NCI-H1930 (cell line): ENCODE data around the gene FDXR.
"Not testable (repeated sequence)": the region's sequence is repeated elsewhere in the genome, so short reads cannot be mapped to it uniquely, and the experiment has no call there.

ENCODE experiments used
- DNase-seq, 2 experiments: peaks; one replicate each; lab custom pipeline; 2025; lab: John Stamatoyannopoulos, UW

FDXR gene

GRCh38 chr17:74871356-74872076 lies 1.3 kb downstream of the FDXR start:
- DNase-seq = no peak

DNA sequence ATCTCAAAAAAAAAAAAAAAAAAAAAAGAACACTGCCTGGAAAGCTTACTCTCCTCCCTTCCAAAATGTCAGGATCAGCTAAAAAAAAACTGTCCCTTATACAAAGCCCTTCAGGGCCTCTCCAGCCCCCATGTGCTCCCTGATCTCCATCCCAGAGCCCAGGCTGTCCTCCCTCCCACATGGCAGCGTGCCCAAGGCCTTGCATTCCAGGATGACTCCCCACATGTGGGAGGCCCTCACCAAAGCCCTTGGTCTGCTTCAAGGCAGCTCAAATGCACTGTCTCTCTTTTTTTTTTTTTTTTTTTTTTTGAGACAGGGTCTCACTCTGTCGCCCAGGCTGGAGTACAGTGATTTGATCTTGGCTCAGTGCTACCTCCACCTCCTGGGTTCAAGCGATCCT lies 2.3 kb downstream of the FDXR start:
- no peak for DNase-seq

GRCh38 chr17:74870028-74870427 lies 2.8 kb downstream of the FDXR start:
- DNase-seq = not testable (repeated sequence)

GRCh38 chr17:74868908-74869255 lies 3.9 kb downstream of the FDXR start:
- no peak for DNase-seq

GRCh38 chr17:74868251-74868907 lies 4.4 kb downstream of the FDXR start:
- DNase-seq = no peak

- DNase-seq = no peak
Observed at GRCh38 chr17:74866198-74866835, 6.5 kb downstream of the FDXR start.

- no peak for DNase-seq
Observed at GRCh38 chr17:74865504-74866197, 7.1 kb downstream of the FDXR start.

DNA sequence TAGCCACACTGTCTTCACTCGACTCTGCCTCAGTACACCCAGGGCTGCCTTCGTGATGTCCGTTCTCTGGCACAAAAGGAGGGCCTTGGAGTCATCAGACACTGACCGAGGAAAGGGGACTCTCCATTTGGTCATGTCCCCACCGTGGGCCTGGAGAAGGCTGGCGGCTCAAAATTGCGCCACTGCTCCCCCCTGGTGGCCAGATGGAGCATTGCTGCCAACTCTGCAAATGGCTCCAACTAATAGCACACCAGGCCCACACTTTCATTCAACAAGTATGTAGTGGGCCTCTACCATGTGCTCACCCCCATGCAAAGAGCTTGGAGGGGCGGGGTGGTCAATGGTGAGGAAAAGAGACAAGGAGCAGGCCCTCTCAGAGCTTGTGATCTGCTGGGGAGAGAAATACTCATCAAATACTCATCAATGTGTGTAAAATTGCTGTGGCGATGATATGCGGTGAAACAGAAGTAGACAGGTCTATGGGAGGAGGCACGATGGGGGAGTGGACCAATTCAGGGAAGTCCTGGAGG lies 7.9 kb downstream of the FDXR start:
- DNase-seq = peak; percentile 45 to 63

DNA sequence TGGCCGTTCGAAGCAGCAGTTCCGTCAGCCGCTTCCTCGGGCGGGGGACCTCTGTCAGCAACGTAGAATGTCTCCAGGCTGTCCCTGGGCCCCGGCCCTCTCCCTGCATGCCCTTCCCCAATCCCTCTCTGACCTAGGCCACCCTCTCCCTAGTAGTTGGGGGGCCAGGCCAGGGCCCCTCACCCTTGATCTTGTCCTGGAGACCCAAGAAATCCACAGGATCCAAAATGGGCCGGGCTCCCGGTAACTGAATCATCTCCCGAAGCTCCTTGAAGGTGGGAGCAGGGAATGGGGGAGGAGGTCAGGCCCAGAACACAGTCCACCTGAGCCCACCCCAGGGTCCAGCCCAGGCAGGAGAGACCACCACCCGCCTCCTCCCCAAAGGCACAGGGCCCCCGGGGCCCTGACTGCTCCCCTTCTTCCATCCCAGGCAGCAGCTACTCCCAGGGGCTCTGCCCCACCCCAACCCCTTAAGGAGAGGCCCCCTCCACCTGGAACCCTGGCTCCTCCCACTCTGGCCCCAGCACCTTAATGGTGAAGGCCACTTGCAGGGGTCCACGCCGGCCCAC lies 8.4 kb downstream of the FDXR start:
- no peak for DNase-seq

DNA sequence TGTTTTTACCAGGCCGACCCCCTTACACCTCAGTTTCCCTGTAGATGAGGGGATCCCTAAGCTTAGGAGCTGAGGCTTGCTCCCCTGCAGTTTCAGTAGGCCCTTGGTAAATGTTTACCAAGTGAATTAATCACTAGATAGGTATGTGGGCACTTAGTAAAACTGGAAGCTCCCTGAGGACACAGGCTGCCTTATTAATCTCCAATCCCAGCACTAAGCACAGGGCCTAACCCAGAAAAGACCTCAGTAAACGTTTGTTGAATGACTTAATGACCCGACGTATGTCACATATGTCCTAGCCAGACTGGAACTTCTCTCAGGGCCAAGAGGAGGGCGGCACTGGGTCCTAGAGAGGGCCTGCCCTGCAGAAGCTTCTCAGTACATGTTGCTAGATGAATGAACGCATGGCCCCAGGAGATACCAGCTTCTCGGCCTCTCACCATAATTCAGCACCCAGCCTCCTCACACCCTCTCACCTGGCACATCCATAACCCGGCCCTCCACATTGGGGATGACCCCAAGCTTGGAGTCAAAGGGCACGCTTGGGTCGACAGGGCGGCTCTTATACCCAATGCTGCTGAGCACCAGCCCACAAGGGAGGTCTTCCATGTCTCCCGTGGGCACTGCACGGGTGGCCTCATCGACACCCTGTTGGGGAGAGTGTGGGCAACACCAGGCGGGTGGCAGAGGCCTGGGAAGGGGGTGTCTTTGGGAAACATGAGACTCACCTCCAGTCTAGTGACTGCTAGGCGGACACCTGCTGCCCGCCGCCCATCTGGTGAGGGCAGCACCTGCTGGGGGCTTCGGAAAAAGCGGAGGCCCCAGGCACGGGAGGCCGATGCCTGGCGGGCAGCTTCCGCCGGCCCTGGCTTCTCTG lies 9.1 kb downstream of the FDXR start:
- no peak for DNase-seq

GRCh38 chr17:74862919-74863318 lies 9.9 kb downstream of the FDXR start:
- no peak for DNase-seq

GRCh38 chr17:74862108-74862901 lies 10.5 kb downstream of the FDXR start:
- peak in 1 of 2 experiments; percentile 53 for DNase-seq

DNA sequence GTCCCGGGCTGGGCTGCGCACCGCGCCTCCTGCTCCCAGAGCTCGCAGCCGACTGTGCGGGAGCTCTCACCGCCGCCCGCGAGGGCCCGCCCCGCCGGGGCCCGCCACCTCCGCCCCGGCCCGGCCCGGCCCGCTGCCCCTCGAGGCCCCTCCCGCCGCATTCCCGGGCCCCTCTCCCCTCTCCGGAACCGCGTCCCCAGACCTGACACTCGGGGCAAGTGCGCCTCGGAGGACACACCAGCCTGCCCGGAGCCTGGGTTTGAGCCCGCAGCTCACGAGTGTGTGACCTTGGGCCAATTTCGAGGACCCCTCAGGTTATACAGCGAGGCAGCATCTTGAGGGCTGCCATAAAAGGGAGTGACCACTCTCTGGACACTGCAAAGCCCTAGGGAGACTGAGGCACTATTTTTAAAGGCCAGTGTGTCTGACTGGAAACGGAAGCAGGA lies 11.1 kb downstream of the FDXR start:
- no peak for DNase-seq

DNA sequence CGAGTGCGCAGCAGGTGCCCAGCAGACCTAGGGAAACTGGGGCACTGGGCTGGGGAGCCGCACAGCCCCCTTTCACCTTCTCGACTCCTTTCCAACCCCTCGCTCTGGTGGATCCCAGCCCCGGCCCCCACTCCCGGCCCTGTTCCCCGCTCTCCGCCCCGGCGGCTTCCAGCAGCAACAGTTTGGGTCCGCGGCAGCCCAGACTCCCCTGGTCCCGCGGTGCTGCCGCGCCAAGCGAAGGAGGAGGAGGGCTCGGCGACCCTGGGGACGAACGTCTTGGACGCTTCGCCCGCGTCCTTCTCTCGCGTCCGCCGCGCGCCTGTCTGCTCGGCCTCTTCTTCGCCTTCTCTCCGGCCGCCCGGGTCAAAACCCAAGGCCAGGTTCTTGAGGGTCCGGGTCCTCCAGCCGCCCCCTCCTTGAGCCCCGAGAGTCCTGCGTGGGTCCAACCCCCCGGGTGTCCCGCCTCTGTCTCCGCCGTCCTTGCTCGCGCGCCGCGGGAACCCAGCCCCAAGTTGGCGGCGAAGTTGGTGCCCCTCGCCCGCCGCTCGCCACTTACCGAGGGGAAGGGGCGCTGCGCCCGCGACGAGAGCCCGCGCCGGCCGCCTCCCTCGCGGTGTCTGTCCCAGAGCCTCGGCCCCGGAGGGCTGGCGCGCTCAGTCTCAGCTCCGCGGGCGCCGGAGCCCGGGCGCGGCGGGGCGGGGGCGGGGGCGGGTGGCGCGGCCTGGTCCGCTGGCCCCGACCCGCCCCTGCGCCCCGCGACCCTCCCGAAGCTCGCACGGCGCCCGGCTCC lies 11.7 kb downstream of the FDXR start:
- no peak for DNase-seq

- no peak for DNase-seq
Observed at GRCh38 chr17:74860229-74860871, 12.4 kb downstream of the FDXR start.

DNA sequence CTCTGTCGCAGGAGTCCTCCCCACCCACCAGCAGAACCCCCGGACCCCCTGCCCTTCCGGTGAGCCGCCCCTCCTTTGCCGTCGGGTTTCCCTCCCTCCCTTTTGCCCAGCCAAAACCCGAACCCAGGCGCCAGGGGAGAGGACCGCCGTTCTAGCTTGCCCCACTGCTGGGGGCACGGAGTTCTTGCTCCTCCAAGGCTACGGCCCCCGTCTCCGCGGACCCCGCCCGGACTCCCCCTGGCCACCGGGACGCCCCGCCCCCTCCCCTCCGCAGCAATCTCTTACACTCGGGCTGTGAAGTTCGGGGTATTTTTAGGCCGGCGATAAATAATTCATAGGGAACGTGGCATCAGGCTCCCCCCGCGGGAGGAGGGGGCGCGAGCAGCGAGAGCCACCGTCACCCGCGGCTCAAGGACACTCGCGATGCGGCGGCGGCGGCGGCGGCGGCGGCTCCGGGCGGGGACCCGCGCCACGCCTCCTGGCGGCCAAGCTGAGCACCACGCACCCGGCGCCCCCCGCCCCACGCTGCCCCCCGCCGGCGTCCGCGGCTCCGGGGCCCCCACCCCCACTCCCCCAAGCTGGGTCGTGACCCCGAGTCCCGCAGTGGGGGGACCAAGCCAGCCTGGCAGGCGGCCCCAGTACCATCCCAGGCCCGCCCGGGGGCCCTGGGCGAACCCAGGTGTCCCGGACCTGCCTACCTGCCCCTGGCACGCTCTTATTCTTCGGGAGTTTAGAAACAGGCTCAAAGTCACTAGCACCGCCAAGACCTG lies 13.2 kb downstream of the FDXR start, which contains the start of gene GRIN2C:
GRIN2C (minus strand) TSS at position 427 of the 770 bp plus-strand sequence. CDS start 4,793 bp downstream, outside the sequence.
- no peak for DNase-seq

DNA sequence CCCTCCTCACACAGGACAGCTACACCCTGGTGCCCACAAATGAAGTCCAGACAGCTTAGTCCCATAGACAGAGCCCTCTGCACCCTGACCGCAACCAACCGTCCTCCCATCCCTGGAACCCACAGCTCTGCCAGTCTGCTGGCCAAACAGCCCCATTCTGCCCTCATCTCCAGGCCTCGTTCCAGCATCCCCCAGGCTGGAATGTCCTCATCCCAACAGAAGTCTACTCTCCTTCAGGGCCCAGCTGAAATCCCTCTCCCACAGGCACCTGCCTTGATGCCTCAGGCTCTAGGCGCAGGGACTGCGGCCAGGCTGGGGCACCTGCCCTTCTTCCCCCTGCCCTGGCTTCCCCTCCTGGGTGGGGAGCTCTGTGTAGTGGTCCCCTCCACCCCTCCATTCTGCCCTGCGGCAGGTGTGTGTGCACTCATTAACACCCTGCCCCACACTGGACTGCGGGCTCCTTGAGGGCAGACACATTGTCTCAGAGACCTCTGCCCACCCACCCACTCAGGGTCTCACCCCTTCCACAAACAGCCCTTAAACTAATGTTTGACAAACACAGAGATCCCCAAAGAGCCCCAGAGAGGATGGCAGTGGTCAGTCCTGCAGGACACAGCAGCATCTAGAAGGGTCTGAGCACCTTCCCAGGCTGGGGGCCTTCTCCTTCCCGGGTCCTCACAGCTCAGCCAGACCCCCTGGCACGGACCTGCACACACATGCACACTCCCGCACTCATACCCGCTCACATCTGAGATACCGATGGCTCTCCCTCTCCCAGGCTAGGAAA lies 13.9 kb downstream of the FDXR start:
- DNase-seq = no peak
